ENCODE results near the gene ANAPC13.

ANAPC13 gene

GRCh38 chr3:134485075-134485717 lies 589 bp downstream of the ANAPC13 start:
- H3K36me3 ChIP-seq (ENCODE audit: control insufficient read depth in 2 of 2, insufficient read depth in 1 of 2, low read length in 2 of 2) = peaks cover 0 to 36% of the 10 kb centered on the region in 2 experiments; a peak in 1 of 3 replicates
- H3K9me3 ChIP-seq (ENCODE audit: control insufficient read depth, insufficient read depth, low read depth, low read length) = no peaks in the 10 kb centered on the region
- H3K4me3 ChIP-seq (ENCODE audit: low read depth, low read length) = peak overlapping the region; percentile 60
- TF ChIP-seq ZNF629 (tag by site-specific recombination; IDR thresholded peaks at IDR 0.05) = no peak
- TF ChIP-seq IKZF3 (tag by site-specific recombination; IDR thresholded peaks at IDR 0.05) = no peak
- no peak for TF ChIP-seq ZNF394 (tag by site-specific recombination; IDR thresholded peaks at IDR 0.05; ENCODE audit: borderline replicate concordance)
- TF ChIP-seq ZNF274 (IDR thresholded peaks at IDR 0.05; ENCODE audit: low read length) = no peak
- TF ChIP-seq ZNF274 (tag by site-specific recombination; IDR thresholded peaks at IDR 0.05; ENCODE audit: borderline replicate concordance) = no peak
- CTCF ChIA-PET = interaction anchor here (0.6 to 1.6 kb wide), 5 partner anchors 8 to 1503 kb away, joined by 3 to 6 read pairs (median 4); no protein-coding TSS in a partner anchor
- peak overlapping the region; percentile 89 for H3K27ac ChIP-seq (ENCODE audit: extremely low read depth, low read depth, low read length)
- POLR2A ChIA-PET = interaction anchor here (0.6 to 1.4 kb wide), 7 partner anchors 8 to 1711 kb away, joined by 3 to 5 read pairs (median 4); partner anchors contain the start of gene MSL2
- no peaks in the 10 kb centered on the region for H3K4me1 ChIP-seq (ENCODE audit: control insufficient read depth, insufficient read depth, low read length)

DNA sequence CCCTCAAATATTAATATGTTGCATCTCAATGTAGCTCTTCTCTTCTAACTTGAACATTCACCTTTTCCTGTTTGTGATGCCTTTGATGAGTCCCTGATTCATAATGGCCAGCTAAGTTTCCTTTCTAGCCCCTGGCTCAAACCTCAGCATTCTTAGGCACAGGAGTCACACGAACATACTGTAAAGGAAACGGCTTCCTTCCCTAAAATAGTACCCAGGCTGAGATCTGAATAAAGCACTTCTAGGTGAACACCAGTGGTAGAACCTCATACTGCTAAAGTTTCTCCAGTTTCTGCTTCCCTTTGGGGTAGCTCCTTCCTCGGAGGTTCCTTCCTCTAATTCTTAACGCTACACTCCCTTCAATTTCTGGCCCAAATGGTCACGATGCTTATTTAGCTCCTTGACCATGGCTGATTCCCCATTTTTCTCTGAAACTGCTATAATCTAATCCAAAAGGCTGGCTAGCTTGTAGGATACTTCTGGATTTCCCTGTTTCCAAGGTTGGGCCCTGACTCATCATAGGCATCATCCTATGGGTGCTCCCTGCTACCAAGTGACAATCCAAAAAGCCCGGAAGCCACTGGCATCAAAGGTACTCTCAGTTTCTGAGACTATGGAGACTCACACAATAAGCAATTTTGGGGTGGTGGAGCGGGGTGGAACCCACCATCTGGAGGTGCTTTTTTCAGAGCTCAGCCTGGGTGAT lies 2.4 kb downstream of the ANAPC13 start:
- Histone ChIP-seq H3K4me1 (ENCODE audit: control insufficient read depth, insufficient read depth, low read length) (no peaks in the 10 kb centered on the region), H3K9me3 (ENCODE audit: control insufficient read depth, insufficient read depth, low read depth, low read length) (no peaks in the 10 kb centered on the region), H3K36me3 (ENCODE audit: control insufficient read depth in 2 of 2, insufficient read depth in 1 of 2, low read length in 2 of 2) (peaks cover 4 to 52% of the 10 kb centered on the region in 2 experiments), H3K27ac (ENCODE audit: extremely low read depth, low read depth, low read length) (no peak overlapping the region), H3K4me3 (ENCODE audit: low read depth, low read length) (no peak overlapping the region)
- TF ChIP-seq ZNF248 (tag by site-specific recombination; IDR thresholded peaks at IDR 0.05) = no peak
- TF ChIP-seq GFI1B (tag by site-specific recombination; IDR thresholded peaks at IDR 0.05) = no peak
- no peak for TF ChIP-seq ZBTB1 (tag by site-specific recombination; IDR thresholded peaks at IDR 0.05)
- TF ChIP-seq, protein P1, sequence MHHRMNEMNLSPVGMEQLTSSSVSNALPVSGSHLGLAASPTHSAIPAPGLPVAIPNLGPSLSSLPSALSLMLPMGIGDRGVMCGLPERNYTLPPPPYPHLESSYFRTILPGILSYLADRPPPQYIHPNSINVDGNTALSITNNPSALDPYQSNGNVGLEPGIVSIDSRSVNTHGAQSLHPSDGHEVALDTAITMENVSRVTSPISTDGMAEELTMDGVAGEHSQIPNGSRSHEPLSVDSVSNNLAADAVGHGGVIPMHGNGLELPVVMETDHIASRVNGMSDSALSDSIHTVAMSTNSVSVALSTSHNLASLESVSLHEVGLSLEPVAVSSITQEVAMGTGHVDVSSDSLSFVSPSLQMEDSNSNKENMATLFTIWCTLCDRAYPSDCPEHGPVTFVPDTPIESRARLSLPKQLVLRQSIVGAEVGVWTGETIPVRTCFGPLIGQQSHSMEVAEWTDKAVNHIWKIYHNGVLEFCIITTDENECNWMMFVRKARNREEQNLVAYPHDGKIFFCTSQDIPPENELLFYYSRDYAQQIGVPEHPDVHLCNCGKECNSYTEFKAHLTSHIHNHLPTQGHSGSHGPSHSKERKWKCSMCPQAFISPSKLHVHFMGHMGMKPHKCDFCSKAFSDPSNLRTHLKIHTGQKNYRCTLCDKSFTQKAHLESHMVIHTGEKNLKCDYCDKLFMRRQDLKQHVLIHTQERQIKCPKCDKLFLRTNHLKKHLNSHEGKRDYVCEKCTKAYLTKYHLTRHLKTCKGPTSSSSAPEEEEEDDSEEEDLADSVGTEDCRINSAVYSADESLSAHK (tag by site-specific recombination; IDR thresholded peaks at IDR 0.05) = no peak
- TF ChIP-seq YY2 (tag by site-specific recombination; IDR thresholded peaks at IDR 0.05) = no peak
- TF ChIP-seq MZF1 (tag by site-specific recombination; IDR thresholded peaks at IDR 0.05; ENCODE audit: borderline replicate concordance) = no peak
- TF ChIP-seq IKZF3 (tag by site-specific recombination; IDR thresholded peaks at IDR 0.05) = no peak
- no peak for TF ChIP-seq ZNF530 (tag by site-specific recombination; IDR thresholded peaks at IDR 0.05; ENCODE audit: low read depth)
- TF ChIP-seq GLI2 (tag by site-specific recombination; IDR thresholded peaks at IDR 0.05; ENCODE audit: borderline replicate concordance, low read depth) = no peak
- ChIA-PET CTCF (interaction anchor here (1.3 to 5.1 kb wide), 6 partner anchors 8 to 271 kb away, joined by 3 to 24 read pairs (median 4); no protein-coding TSS in a partner anchor), POLR2A (no interaction called here)

- no peak overlapping the region for H3K4me3 ChIP-seq (ENCODE audit: low read depth, low read length)
- no peaks in the 10 kb centered on the region for H3K4me1 ChIP-seq (ENCODE audit: control insufficient read depth, insufficient read depth, low read length)
- ChIA-PET POLR2A (interaction anchor here (1.0 kb wide), 1 partner anchor 9 kb away, joined by 4 read pairs; no protein-coding TSS in a partner anchor), CTCF (interaction anchor here (1.0 to 5.1 kb wide), 7 partner anchors 9 to 271 kb away, joined by 3 to 24 read pairs (median 3); no protein-coding TSS in a partner anchor)
- no peak overlapping the region for H3K27ac ChIP-seq (ENCODE audit: extremely low read depth, low read depth, low read length)
- H3K36me3 ChIP-seq (ENCODE audit: control insufficient read depth in 2 of 2, insufficient read depth in 1 of 2, low read length in 2 of 2) = peaks cover 4 to 59% of the 10 kb centered on the region in 2 experiments
- H3K9me3 ChIP-seq (ENCODE audit: control insufficient read depth, insufficient read depth, low read depth, low read length) = no peaks in the 10 kb centered on the region
- TF ChIP-seq ZNF670 (tag by site-specific recombination; IDR thresholded peaks at IDR 0.05; ENCODE audit: low read depth) (no peak), ZNF560 (tag by site-specific recombination; IDR thresholded peaks at IDR 0.05; ENCODE audit: borderline replicate concordance) (no peak), ZBTB26 (tag by site-specific recombination; optimal IDR thresholded peaks at IDR 0.05) (no peak), ZNF658 (tag by site-specific recombination; IDR thresholded peaks at IDR 0.05) (no peak), EGR2 (tag by site-specific recombination; IDR thresholded peaks at IDR 0.05; ENCODE audit: low read depth) (no peak), KLF16 (tag by site-specific recombination; IDR thresholded peaks at IDR 0.05) (no peak), ZNF341 (tag by site-specific recombination; IDR thresholded peaks at IDR 0.05; ENCODE audit: low read depth) (no peak)
- TF ChIP-seq, protein P2, sequence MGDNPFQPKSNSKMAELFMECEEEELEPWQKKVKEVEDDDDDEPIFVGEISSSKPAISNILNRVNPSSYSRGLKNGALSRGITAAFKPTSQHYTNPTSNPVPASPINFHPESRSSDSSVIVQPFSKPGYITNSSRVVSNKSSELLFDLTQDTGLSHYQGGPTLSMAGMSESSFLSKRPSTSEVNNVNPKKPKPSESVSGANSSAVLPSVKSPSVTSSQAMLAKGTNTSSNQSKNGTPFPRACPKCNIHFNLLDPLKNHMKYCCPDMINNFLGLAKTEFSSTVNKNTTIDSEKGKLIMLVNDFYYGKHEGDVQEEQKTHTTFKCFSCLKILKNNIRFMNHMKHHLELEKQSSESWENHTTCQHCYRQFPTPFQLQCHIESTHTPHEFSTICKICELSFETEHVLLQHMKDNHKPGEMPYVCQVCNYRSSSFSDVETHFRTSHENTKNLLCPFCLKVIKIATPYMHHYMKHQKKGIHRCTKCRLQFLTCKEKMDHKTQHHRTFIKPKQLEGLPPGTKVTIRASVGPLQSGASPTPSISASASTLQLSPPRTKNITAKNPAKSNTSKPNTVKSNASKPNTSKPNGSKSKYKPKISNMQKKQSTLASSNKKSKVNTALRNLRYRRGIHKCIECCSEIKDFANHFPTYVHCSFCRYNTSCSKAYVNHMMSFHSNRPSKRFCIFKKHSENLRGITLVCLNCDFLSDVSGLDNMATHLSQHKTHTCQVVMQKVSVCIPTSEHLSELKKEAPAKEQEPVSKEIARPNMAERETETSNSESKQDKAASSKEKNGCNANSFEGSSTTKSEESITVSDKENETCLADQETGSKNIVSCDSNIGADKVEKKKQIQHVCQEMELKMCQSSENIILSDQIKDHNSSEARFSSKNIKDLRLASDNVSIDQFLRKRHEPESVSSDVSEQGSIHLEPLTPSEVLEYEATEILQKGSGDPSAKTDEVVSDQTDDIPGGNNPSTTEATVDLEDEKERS (tag by site-specific recombination; IDR thresholded peaks at IDR 0.05) = no peak
- TF ChIP-seq, protein P3, sequence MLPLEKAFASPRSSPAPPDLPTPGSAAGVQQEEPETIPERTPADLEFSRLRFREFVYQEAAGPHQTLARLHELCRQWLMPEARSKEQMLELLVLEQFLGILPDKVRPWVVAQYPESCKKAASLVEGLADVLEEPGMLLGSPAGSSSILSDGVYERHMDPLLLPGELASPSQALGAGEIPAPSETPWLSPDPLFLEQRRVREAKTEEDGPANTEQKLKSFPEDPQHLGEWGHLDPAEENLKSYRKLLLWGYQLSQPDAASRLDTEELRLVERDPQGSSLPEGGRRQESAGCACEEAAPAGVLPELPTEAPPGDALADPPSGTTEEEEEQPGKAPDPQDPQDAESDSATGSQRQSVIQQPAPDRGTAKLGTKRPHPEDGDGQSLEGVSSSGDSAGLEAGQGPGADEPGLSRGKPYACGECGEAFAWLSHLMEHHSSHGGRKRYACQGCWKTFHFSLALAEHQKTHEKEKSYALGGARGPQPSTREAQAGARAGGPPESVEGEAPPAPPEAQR (tag by site-specific recombination; IDR thresholded peaks at IDR 0.05) = no peak
Observed at GRCh38 chr3:134482622-134483021, 3.2 kb downstream of the ANAPC13 start.

Measured in HEK293 (cell line).